OCI-LY3 (cell line): ENCODE results near the gene MAP4K2.

Experiments used
- H2AFZ ChIP-seq: fragments of 200-600, 300-600 bp; shearing (Covaris generic); 2 replicates; pipeline ENCODE4 v1.6.0; 2014; ENCODE audit warnings: antibody characterized with exemption, low read depth, low read length
- H3K27ac ChIP-seq: fragments of 200-600, 300-600 bp; sonication (generic); 2 replicates; pipeline ENCODE4 v1.5.1; 2014; ENCODE audit warnings: mild to moderate bottlenecking, low read length, moderate library complexity, mixed read lengths
- H3K27me3 ChIP-seq: fragments of 200-600, 300-600 bp; sonication (generic); 2 replicates; pipeline ENCODE4 v1.6.1; 2014; ENCODE audit warnings: low read depth, low read length, mixed read lengths
- H3K36me3 ChIP-seq: fragments of 200-600, 300-600 bp; sonication (generic); replicated peaks from 2 replicates; pipeline ENCODE3; 2014; ENCODE audit warnings: low read depth, low read length, mixed read lengths
- H3K4me1 ChIP-seq: fragments of 300-600, 200-600 bp; sonication (generic); 2 replicates; pipeline ENCODE4 v1.6.1; 2014; ENCODE audit warnings: low read length, mixed read lengths
- H3K4me2 ChIP-seq: fragments of 200-600, 300-600 bp; sonication (generic); 2 replicates; pipeline ENCODE4 v1.6.1; 2014; ENCODE audit warnings: low read length, mixed read lengths
- H3K4me3 ChIP-seq: fragments of 300-600, 200-600 bp; sonication (generic); 2 replicates; pipeline ENCODE4 v1.5.1; 2014; ENCODE audit warnings: antibody characterized with exemption, mild to moderate bottlenecking, low read length, moderate library complexity
- H3K79me2 ChIP-seq: fragments of 300-600, 200-600 bp; shearing (Covaris generic); 2 replicates; pipeline ENCODE4 v1.6.1; 2014; ENCODE audit warnings: mild to moderate bottlenecking, low read length, mixed read lengths
- H3K9ac ChIP-seq: fragments of 300-600, 200-600 bp; shearing (Covaris generic); 2 replicates; pipeline ENCODE4 v1.6.0; 2014; ENCODE audit warnings: mild to moderate bottlenecking, low read length, moderate library complexity
- H3K9me3 ChIP-seq: fragments of 200-600, 300-600 bp; shearing (Covaris generic); 2 replicates; pipeline ENCODE4 v1.6.1; 2014; ENCODE audit warnings: low read length, mixed read lengths; ENCODE audit not compliant: insufficient read depth
- H4K20me1 ChIP-seq: fragments of 200-600, 300-600 bp; sonication (generic); 2 replicates; pipeline ENCODE4 v1.6.1; 2016; ENCODE audit warnings: low read length, mixed read lengths; ENCODE audit not compliant: insufficient read depth
- EZH2phosphoT487 ChIP-seq: fragments of 200-600 bp; shearing (Covaris generic); IDR thresholded peaks from 2 replicates; pipeline ENCODE4 v1.6.1; 2018; ENCODE audit warnings: antibody characterized with exemption, mixed run types, low read depth
- TF ChIP-seq, protein P1 (sequence below): fragments of 200-600, 300-600 bp; sonication (generic); IDR thresholded peaks from 2 replicates; pipeline ENCODE4 v1.5.1; 2014; ENCODE audit warnings: antibody characterized with exemption, low read length, low read depth

Gene MAP4K2

DNA sequence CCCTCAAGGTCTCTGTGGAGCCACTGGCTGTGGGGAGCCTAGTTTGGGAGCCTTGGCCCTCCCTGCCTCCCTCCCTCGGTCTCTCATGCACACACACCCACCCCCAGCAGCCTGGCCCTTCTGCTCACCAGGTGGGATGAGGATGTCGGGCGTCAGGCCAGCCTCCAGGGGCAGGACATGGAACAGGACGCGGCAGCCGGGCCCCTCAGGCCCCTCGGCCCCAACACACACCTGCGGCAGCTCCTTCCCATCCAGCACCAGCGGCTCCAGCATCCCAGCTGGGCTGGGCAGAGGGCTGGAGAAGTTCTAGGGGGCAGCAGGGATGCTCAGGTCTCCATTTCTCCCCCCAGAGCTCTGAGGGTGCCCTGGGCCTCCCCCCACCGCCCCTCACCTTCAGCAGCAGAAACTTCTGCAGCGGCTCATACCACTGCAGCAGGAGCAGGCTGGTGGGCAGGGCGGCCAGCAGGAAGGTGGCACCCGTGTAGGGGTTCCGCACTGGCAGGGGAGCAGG, 11.2 kb downstream of the MAP4K2 start:
- peaks cover 30% of the 10 kb centered on the region for H3K36me3 ChIP-seq
- TF ChIP-seq, protein P1, sequence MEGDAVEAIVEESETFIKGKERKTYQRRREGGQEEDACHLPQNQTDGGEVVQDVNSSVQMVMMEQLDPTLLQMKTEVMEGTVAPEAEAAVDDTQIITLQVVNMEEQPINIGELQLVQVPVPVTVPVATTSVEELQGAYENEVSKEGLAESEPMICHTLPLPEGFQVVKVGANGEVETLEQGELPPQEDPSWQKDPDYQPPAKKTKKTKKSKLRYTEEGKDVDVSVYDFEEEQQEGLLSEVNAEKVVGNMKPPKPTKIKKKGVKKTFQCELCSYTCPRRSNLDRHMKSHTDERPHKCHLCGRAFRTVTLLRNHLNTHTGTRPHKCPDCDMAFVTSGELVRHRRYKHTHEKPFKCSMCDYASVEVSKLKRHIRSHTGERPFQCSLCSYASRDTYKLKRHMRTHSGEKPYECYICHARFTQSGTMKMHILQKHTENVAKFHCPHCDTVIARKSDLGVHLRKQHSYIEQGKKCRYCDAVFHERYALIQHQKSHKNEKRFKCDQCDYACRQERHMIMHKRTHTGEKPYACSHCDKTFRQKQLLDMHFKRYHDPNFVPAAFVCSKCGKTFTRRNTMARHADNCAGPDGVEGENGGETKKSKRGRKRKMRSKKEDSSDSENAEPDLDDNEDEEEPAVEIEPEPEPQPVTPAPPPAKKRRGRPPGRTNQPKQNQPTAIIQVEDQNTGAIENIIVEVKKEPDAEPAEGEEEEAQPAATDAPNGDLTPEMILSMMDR, result no peak
- no peak for TF ChIP-seq EZH2phosphoT487

DNA sequence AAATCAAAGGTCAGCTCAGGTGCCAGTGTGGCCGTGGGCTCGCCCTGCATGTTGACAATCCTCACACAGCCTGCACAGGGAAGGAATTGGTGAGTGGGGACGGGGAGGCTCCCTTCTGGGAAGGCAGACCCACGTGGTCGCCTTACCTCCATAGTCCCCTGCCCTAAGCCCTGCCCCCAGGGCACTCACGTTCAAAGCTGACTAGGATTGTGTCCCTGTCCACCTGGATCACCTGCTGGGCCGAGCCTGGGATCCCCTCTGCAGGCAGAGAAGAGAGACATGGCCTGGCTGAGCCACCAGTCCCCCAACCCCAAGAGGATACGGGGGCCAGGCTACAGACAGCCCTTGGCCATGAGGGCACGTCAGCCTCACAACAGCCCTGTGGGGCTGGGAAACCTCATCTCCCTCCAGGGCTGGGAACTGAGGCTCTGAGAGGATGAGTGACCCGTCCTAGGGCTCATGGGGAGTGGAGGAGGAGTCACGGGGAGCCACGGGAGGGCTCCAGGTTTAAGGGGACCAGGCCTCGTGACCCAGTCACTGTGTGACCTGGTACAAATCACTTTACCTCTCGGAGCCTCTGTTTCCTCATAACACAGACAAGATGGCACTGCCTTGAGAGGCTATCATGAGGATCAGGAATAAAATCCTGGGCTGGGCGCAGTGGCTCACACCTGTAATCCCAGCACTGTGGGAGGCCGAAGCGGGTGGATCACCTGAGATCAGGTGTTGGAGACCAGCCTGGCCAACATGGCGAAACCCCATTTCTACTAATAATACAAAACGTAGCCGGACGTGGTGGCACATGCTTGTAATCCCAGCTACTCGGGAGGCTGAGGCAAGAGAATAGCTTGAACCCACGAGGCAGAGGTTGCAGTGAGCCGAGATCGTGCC, 12.6 kb downstream of the MAP4K2 start:
- H3K4me3 ChIP-seq, result no peak overlapping the region
- peaks cover 17% of the 10 kb centered on the region for H3K36me3 ChIP-seq
- H3K27ac ChIP-seq, result no peak overlapping the region
- TF ChIP-seq EZH2phosphoT487, result no peak
- TF ChIP-seq, protein P1, result no peak
- no peaks in the 10 kb centered on the region for H3K79me2 ChIP-seq
- H3K4me1 ChIP-seq, result no peaks in the 10 kb centered on the region
- H3K4me2 ChIP-seq, result no peak overlapping the region
- H2AFZ ChIP-seq, result no peak overlapping the region
- no peak overlapping the region for H3K9ac ChIP-seq
- no peaks in the 10 kb centered on the region for H4K20me1 ChIP-seq
- H3K27me3 ChIP-seq, result no peaks in the 10 kb centered on the region
- no peaks in the 10 kb centered on the region for H3K9me3 ChIP-seq

More for the DNA sequence above, 11.2 kb downstream of the MAP4K2 start:
- Histone ChIP-seq H3K27me3 (no peaks in the 10 kb centered on the region), H2AFZ (no peak overlapping the region), H3K79me2 (no peaks in the 10 kb centered on the region), H3K9ac (no peak overlapping the region), H3K9me3 (no peaks in the 10 kb centered on the region), H4K20me1 (no peaks in the 10 kb centered on the region), H3K4me2 (no peak overlapping the region), H3K4me1 (no peaks in the 10 kb centered on the region), H3K27ac (no peak overlapping the region), H3K4me3 (no peak overlapping the region)

DNA sequence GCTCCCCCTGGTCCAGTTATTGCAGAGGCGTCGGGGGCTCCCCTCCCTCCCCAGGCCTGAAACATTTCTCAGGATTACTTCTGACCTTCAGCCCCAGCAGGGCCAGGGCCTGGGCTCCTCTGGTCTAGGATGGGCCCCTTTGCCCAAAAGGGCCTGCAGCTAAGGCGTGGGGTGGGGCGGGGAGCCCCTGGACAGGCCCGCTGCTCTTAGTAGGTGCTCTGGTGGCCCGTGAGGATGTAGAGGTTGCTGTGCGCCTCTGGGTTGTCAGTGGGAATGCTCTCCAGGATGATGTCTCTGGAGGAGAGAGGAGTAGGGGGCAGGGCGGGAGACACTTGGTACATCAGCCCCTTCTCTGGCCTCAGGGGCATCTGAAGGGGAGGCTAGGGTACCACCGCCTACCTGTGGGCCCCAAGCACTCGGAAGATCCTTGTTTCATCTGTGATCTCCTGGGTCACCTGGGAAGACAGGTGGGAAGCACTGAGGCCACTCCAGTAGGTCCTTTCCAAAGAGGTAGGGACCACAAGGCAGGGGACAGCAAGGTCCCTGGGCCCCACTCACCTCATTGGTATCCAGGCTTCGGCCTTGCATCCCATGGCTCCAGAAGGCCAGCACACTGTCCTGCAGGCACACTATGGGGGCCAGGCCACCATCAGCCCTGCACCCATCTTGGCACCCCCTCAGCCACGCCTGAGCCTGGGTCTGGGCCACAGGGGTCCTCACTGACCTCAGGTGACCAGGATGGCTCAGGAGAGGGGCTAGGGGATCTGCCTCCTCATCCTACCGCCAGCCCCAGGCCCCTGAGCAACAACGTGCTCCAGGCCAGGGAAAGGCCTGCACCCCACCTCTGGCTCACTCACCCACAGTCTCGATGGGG, 13.4 kb downstream of the MAP4K2 start:
- H3K27ac ChIP-seq, result no peak overlapping the region
- H3K4me2 ChIP-seq, result no peak overlapping the region
- H4K20me1 ChIP-seq, result no peaks in the 10 kb centered on the region
- no peak overlapping the region for H3K4me3 ChIP-seq
- H2AFZ ChIP-seq, result no peak overlapping the region
- TF ChIP-seq, protein P1, result no peak
- no peak for TF ChIP-seq EZH2phosphoT487
- no peaks in the 10 kb centered on the region for H3K4me1 ChIP-seq
- no peaks in the 10 kb centered on the region for H3K9me3 ChIP-seq
- H3K36me3 ChIP-seq, result peaks cover 17% of the 10 kb centered on the region
- H3K79me2 ChIP-seq, result no peaks in the 10 kb centered on the region
- no peaks in the 10 kb centered on the region for H3K27me3 ChIP-seq
- no peak overlapping the region for H3K9ac ChIP-seq
